Measurements from ENCODE around the gene TSHZ1.

TSHZ1 gene

DNA sequence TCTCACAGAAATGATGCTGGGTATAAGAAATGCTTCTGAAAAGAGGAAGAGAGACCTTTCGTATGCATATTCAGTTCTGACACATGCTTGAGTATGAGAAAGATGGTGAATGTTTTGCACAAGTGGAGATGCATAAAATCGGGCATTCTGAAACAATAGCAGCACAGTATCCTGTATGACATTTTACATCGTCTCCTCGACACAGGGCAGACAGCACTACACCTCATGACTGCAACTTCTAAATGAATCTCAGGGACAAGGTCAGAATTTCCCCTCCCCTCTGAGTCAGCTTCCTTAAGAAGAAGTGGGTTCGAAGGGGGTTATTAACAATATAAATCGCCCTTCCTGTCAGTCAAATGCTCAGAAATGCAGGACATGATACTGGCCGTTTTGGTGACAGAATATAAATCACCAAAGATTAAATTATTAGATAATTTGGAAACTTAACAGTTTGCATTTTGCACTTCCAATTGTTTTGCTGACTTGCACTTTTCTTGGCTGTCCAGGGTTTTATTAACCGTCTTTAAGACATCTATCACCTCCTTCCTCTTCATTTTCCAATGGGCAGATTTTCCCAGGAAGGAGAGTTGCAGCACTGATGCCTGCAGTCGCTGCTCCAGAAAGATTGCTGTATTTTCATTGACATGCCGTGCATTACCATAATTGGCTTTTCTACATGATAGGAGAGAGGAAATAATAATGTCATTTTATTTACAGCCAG, 57.2 kb downstream of the TSHZ1 start:
- no peaks in the 10 kb centered on the region for H3K27me3 ChIP-seq (ENCODE audit: control insufficient read depth, insufficient read depth, low read length)
- H3K4me1 ChIP-seq (ENCODE audit: control insufficient read depth, insufficient read depth, low read length), result no peaks in the 10 kb centered on the region
- no peak overlapping the region for H3K4me3 ChIP-seq (ENCODE audit: low read depth, low read length)
- no peak overlapping the region for H3K27ac ChIP-seq (ENCODE audit: low read depth, low read length)
- no peaks in the 10 kb centered on the region for H3K9me3 ChIP-seq (ENCODE audit: control insufficient read depth, insufficient read depth, low read length)
- no peaks in the 10 kb centered on the region for H3K36me3 ChIP-seq (ENCODE audit: control insufficient read depth, insufficient read depth, low read length)
- no peak overlapping the region for H3K9ac ChIP-seq (ENCODE audit: low read depth, low read length)

DNA sequence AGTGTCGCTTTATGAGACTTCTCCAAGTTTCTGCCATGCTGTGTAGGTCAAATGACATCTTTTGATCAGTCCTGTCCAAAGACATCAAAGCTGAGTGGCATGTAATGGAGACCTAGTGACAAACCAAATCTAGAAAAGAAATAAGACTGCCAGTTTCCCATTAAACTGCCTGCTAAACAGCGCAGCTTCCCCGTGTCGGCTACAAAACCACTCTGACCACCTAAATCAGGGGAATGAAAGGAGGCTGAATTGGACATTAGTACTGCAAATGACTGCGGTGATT, 57.7 kb downstream of the TSHZ1 start:
- Histone ChIP-seq H3K4me3 (ENCODE audit: low read depth, low read length) (no peak overlapping the region), H3K4me1 (ENCODE audit: control insufficient read depth, insufficient read depth, low read length) (no peaks in the 10 kb centered on the region), H3K27me3 (ENCODE audit: control insufficient read depth, insufficient read depth, low read length) (no peaks in the 10 kb centered on the region), H3K27ac (ENCODE audit: low read depth, low read length) (no peak overlapping the region), H3K9ac (ENCODE audit: low read depth, low read length) (no peak overlapping the region), H3K9me3 (ENCODE audit: control insufficient read depth, insufficient read depth, low read length) (no peaks in the 10 kb centered on the region), H3K36me3 (ENCODE audit: control insufficient read depth, insufficient read depth, low read length) (no peaks in the 10 kb centered on the region)

DNA sequence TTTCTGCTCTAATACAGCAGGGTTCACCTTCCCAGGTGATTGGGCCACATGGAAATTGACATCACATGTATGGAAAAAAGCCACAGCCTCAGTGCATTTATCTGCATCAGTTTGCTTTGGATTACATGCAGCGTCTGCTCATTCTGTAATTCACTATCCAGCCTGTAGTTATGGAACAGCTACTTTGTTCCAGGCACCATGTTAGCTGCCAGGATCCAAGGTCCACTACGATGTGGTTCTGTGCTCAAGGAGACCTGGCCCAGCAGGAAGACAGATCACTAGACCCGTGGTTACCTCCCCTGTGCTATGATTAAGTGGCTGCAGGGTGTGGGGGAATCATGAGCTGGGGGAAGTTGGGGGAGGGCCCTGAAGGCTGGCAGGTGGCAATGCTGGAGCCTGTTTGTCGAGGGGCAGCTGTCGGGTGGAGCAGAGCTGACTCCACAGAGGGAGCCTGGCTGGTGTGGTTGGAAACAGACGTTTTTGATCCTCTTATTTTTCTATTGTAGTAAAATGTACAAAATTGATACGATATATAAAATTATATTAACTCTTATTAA, 58.6 kb downstream of the TSHZ1 start:
- Histone ChIP-seq H3K27ac (ENCODE audit: low read depth, low read length) (no peak overlapping the region), H3K4me3 (ENCODE audit: low read depth, low read length) (no peak overlapping the region), H3K9ac (ENCODE audit: low read depth, low read length) (no peak overlapping the region), H3K27me3 (ENCODE audit: control insufficient read depth, insufficient read depth, low read length) (no peaks in the 10 kb centered on the region), H3K4me1 (ENCODE audit: control insufficient read depth, insufficient read depth, low read length) (no peaks in the 10 kb centered on the region), H3K9me3 (ENCODE audit: control insufficient read depth, insufficient read depth, low read length) (no peaks in the 10 kb centered on the region), H3K36me3 (ENCODE audit: control insufficient read depth, insufficient read depth, low read length) (no peaks in the 10 kb centered on the region)

DNA sequence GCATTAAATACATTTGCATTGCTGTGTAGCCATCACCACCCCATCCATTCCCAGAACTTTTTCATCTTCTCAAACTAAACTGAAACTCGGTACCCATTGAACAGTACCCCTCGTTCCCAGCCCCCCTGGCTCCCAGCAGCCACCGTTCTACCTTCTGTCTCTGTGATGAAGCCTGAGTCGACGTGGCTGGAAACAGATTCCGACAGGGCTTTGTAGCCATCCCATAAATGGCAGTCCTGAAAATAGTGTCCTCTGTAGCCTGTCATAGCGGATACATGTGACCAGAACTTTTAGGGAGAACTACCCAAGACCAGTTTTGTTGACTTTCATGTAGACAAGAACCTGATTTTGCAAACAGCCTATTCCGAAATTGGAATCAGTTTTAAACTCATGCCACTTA, 59.1 kb downstream of the TSHZ1 start:
- Histone ChIP-seq H3K4me1 (ENCODE audit: control insufficient read depth, insufficient read depth, low read length) (no peaks in the 10 kb centered on the region), H3K27ac (ENCODE audit: low read depth, low read length) (no peak overlapping the region), H3K36me3 (ENCODE audit: control insufficient read depth, insufficient read depth, low read length) (no peaks in the 10 kb centered on the region), H3K27me3 (ENCODE audit: control insufficient read depth, insufficient read depth, low read length) (no peaks in the 10 kb centered on the region), H3K4me3 (ENCODE audit: low read depth, low read length) (no peak overlapping the region), H3K9me3 (ENCODE audit: control insufficient read depth, insufficient read depth, low read length) (no peaks in the 10 kb centered on the region), H3K9ac (ENCODE audit: low read depth, low read length) (no peak overlapping the region)

DNA sequence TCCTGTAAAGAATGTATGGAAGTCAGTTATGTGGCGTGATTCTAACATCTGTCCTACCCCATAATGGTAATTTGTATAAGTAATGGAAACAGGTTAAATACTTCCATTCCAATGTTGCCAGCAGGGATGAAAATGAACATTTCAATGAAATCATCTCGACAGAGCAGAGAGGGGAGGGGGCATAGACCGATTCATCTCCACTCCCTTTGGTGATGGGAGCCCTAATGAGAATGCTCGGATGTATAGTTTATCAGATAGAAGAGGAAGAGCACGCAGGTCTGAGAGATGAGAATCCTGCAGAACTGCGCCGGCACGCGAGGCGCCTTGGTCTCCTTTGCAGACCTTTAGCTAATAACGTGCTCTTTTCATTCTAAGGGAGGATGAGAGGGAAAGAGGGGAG, 61.4 kb downstream of the TSHZ1 start:
- Histone ChIP-seq H3K9me3 (ENCODE audit: control insufficient read depth, insufficient read depth, low read length) (no peaks in the 10 kb centered on the region), H3K4me1 (ENCODE audit: control insufficient read depth, insufficient read depth, low read length) (no peaks in the 10 kb centered on the region), H3K27ac (ENCODE audit: low read depth, low read length) (no peak overlapping the region), H3K36me3 (ENCODE audit: control insufficient read depth, insufficient read depth, low read length) (no peaks in the 10 kb centered on the region), H3K27me3 (ENCODE audit: control insufficient read depth, insufficient read depth, low read length) (no peaks in the 10 kb centered on the region), H3K9ac (ENCODE audit: low read depth, low read length) (no peak overlapping the region), H3K4me3 (ENCODE audit: low read depth, low read length) (no peak overlapping the region)

DNA sequence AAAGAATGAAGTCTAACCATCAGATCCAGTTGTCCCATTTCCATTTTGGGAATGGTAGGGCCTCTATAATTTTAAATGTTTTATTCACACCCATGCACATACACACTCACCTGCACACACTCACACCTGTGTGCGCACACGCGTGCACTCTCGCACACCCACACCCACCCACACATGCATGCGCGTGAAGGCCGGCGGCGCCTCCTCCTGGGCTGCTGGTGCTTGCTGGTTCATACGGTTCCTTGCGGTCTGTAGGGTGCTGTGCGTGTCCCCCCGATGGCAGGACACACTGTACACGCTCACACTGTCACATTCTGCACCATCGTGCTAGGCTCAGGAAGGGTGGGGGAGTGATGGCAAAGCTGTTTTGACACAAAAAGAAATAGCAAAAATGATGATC, 63.2 kb downstream of the TSHZ1 start:
- H3K27ac ChIP-seq (ENCODE audit: low read depth, low read length), result no peak overlapping the region

DNA sequence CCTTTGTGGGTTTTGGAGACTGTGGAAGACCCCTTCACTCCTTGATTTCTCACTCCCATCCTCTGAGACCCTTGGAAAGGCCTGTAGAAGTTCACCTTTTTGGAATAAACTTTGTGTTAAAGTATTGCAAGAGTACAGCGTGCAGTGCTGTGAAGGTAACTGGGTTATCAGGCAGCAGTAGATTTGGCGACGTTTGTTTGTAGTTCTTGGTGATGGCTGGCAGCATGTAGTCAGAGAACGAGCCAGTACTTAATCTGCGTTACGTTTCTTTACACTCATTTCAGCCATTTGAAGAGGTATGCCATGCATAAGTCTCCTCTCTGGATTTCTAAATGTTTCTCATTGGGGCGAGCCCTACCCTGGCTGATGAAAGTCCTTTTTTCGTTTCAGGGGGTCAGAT, 64.6 kb downstream of the TSHZ1 start:
- H3K9ac ChIP-seq (ENCODE audit: low read depth, low read length), result no peak overlapping the region
- no peaks in the 10 kb centered on the region for H3K27me3 ChIP-seq (ENCODE audit: control insufficient read depth, insufficient read depth, low read length)
- no peak overlapping the region for H3K27ac ChIP-seq (ENCODE audit: low read depth, low read length)
- H3K4me1 ChIP-seq (ENCODE audit: control insufficient read depth, insufficient read depth, low read length), result 0 out of 2 replicates have a peak, but pooled peaks cover 3% of the 10 kb centered on the region
- H3K36me3 ChIP-seq (ENCODE audit: control insufficient read depth, insufficient read depth, low read length), result no peaks in the 10 kb centered on the region
- H3K9me3 ChIP-seq (ENCODE audit: control insufficient read depth, insufficient read depth, low read length), result no peaks in the 10 kb centered on the region
- H3K4me3 ChIP-seq (ENCODE audit: low read depth, low read length), result no peak overlapping the region

More for the DNA sequence above, 63.2 kb downstream of the TSHZ1 start:
- H3K9ac ChIP-seq (ENCODE audit: low read depth, low read length), result no peak overlapping the region
- no peaks in the 10 kb centered on the region for H3K36me3 ChIP-seq (ENCODE audit: control insufficient read depth, insufficient read depth, low read length)
- 0 out of 2 replicates have a peak, but pooled peaks cover 3% of the 10 kb centered on the region for H3K4me1 ChIP-seq (ENCODE audit: control insufficient read depth, insufficient read depth, low read length)
- H3K9me3 ChIP-seq (ENCODE audit: control insufficient read depth, insufficient read depth, low read length), result no peaks in the 10 kb centered on the region
- no peak overlapping the region for H3K4me3 ChIP-seq (ENCODE audit: low read depth, low read length)
- H3K27me3 ChIP-seq (ENCODE audit: control insufficient read depth, insufficient read depth, low read length), result no peaks in the 10 kb centered on the region

DNA sequence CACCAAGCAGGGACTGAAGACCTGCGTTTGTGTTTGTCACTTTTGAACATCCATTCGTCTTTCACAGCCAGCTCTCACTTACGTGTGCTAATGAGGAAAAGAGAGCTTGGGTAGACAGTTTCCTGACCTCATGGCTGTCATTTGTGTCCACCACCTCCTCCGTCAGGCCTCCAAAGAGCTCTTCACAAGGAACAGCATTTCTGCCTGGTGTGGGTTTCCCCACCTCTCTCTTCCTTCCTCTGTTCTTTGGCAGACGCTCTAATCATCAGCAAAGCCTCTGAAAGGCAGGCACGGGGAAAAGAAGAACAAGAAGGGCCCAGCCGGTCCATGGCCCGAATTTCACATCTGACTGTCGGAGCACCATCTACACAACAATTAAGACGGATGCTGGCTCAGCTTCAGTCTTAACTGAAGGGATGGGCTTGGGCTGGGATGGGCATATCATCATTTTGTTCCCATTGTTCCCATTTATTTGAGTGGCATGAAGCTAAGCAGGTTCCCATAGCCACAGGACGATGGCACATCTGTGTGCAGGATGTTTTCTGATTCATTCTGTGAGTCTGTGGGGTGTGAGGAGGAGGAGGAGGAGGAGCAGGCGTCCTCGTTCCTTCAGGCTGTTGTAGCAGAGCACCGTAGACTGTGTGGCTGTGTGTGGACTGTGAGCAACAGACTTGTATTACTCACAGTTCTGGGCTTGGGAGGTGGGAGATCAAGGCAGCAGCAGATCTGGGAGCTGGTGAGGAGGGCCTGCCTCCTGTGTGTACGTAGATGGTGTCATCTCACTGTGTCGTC, 66.4 kb downstream of the TSHZ1 start:
- H3K9ac ChIP-seq (ENCODE audit: low read depth, low read length), result no peak overlapping the region
- H3K27me3 ChIP-seq (ENCODE audit: control insufficient read depth, insufficient read depth, low read length), result no peaks in the 10 kb centered on the region
- H3K4me3 ChIP-seq (ENCODE audit: low read depth, low read length), result no peak overlapping the region
- no peaks in the 10 kb centered on the region for H3K9me3 ChIP-seq (ENCODE audit: control insufficient read depth, insufficient read depth, low read length)
- no peak overlapping the region for H3K27ac ChIP-seq (ENCODE audit: low read depth, low read length)
- 0 out of 2 replicates have a peak, but pooled peaks cover 3% of the 10 kb centered on the region for H3K4me1 ChIP-seq (ENCODE audit: control insufficient read depth, insufficient read depth, low read length)
- H3K36me3 ChIP-seq (ENCODE audit: control insufficient read depth, insufficient read depth, low read length), result no peaks in the 10 kb centered on the region

DNA sequence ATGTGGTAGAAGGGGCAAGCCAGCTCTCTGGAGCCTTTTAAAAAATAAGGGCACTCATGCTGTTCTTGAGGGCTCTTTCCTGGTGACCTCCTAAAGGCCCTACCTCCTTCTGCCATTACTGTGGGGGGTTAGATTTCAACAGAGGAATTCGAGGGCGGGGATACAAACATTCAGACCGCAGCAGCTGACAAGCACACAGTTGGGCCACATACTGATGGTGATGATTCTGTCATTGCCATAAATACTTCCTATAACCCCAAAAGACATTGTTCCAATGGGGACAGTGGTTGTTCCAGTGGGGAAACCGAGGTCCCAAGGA, 67.0 kb downstream of the TSHZ1 start:
- Histone ChIP-seq H3K36me3 (ENCODE audit: control insufficient read depth, insufficient read depth, low read length) (no peaks in the 10 kb centered on the region), H3K9ac (ENCODE audit: low read depth, low read length) (no peak overlapping the region), H3K9me3 (ENCODE audit: control insufficient read depth, insufficient read depth, low read length) (no peaks in the 10 kb centered on the region), H3K4me1 (ENCODE audit: control insufficient read depth, insufficient read depth, low read length) (0 out of 2 replicates have a peak, but pooled peaks cover 3% of the 10 kb centered on the region), H3K4me3 (ENCODE audit: low read depth, low read length) (no peak overlapping the region), H3K27me3 (ENCODE audit: control insufficient read depth, insufficient read depth, low read length) (no peaks in the 10 kb centered on the region), H3K27ac (ENCODE audit: low read depth, low read length) (no peak overlapping the region)

DNA sequence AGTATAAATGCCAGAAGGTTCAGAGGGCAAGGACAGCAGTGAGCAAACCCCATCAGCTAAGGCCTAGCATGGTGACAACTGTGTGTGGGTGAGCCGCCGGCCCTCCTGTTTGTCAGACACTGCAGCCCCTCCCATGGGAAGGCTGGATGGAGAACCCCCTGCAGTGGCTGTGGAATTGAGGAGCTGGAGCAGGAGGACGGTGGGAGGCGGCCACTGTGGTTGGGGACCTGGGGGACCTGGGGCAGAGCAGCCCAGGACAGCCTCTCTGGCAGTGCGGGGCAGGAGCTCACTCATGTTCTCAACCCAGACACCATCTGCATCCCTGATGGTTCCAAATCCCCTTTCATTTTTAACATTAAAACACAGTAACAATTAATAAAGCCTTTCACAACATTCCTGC, 68.8 kb downstream of the TSHZ1 start:
- no peaks in the 10 kb centered on the region for H3K9me3 ChIP-seq (ENCODE audit: control insufficient read depth, insufficient read depth, low read length)
- no peak overlapping the region for H3K27ac ChIP-seq (ENCODE audit: low read depth, low read length)
- H3K27me3 ChIP-seq (ENCODE audit: control insufficient read depth, insufficient read depth, low read length), result no peaks in the 10 kb centered on the region
- 0 out of 2 replicates have a peak, but pooled peaks cover 3% of the 10 kb centered on the region for H3K4me1 ChIP-seq (ENCODE audit: control insufficient read depth, insufficient read depth, low read length)
- H3K4me3 ChIP-seq (ENCODE audit: low read depth, low read length), result no peak overlapping the region
- no peaks in the 10 kb centered on the region for H3K36me3 ChIP-seq (ENCODE audit: control insufficient read depth, insufficient read depth, low read length)
- no peak overlapping the region for H3K9ac ChIP-seq (ENCODE audit: low read depth, low read length)

Measured in HUES48 (cell line).